Spleen (tissue), 13 donors: ENCODE measurements around the gene GART. TPM values are rescaled to one million over a fixed set of nuclear protein-coding genes. Genes with fewer than 3 reads are reported as not detected.

Source experiments
- DNase-seq: peaks from one replicate; pipeline ENCODE4 v3.0.0-alpha.2; 2020
- H3K27ac ChIP-seq, 8 donors: fragments of 200-600 bp; sonication (generic) in 7 of 8; 1 replicate in 4 of 8; 2 replicates in 4 of 8; pipeline versions ENCODE4 v1.5.0 to v1.8.0; 2016 to 2021; ENCODE audit warnings: inconsistent platforms in 4 of 8, mild to moderate bottlenecking in 4 of 8, moderate library complexity in 1 of 8
- H3K27me3 ChIP-seq, 7 donors: fragments of 200-600 bp; sonication (generic) in 6 of 7; replicated peaks in 1 of 7; 1 replicate in 4 of 7; 2 replicates in 3 of 7; pipeline versions ENCODE4 v1.5.0 to v1.8.0; 2016 to 2021; ENCODE audit warnings: inconsistent platforms in 3 of 7, mild to moderate bottlenecking in 1 of 7
- H3K36me3 ChIP-seq, 6 donors: fragments of 200-600 bp; sonication (generic) in 5 of 6; 1 replicate in 4 of 6; 2 replicates in 2 of 6; pipeline versions ENCODE4 v1.5.0 to v1.8.0; 2016 to 2021; ENCODE audit warnings: inconsistent platforms in 2 of 6
- H3K4me1 ChIP-seq, 6 donors: fragments of 200-600 bp; sonication (generic) in 5 of 6; 1 replicate in 3 of 6; 2 replicates in 3 of 6; pipeline versions ENCODE4 v1.5.0 to v1.8.0; 2016 to 2021; ENCODE audit warnings: inconsistent platforms in 3 of 6
- H3K4me3 ChIP-seq, 8 donors: fragments of 200-600 bp; sonication (generic) in 7 of 8; 1 replicate in 4 of 8; 2 replicates in 4 of 8; pipeline versions ENCODE4 v1.5.0 to v1.8.0; 2016 to 2021; ENCODE audit warnings: inconsistent platforms in 4 of 8, mild to moderate bottlenecking in 4 of 8, moderate library complexity in 2 of 8
- H3K9me3 ChIP-seq, 8 donors: fragments of 200-600 bp; sonication (generic) in 7 of 8; 1 replicate in 4 of 8; 2 replicates in 4 of 8; pipeline versions ENCODE4 v1.5.0 to v1.8.0; 2016 to 2021; ENCODE audit warnings: inconsistent platforms in 4 of 8
- POLR2A ChIP-seq, 3 donors: fragments of 450-650 bp; IDR thresholded peaks; one replicate each; pipeline ENCODE4 v1.5.1; 2017; ENCODE audit warnings: antibody characterized with exemption in 3 of 3, mild to moderate bottlenecking in 1 of 3
- POLR2AphosphoS5 ChIP-seq, 3 donors: sonication (generic); formaldehyde crosslinking; IDR thresholded peaks; one replicate each; pipeline ENCODE4 v1.5.1; 2017; ENCODE audit warnings: antibody characterized with exemption in 3 of 3
- WGBS, 5 donors: extraction: QIAGEN DNeasy Blood & Tissue Kit in 3 of 5; methylation state at CpG; one replicate each; pipeline versions ENCODE4 v1.1.5 to v1.1.7; 2013 to 2018; 5-methylcytosine and 5-hydroxymethylcytosine counted together
- intact Hi-C: fragments of 100-400 bp; cut with DNase I; formaldehyde crosslinking; loops from one replicate; pipeline ENCODE4 v1.15.0; 2023; ENCODE audit warnings: low total_unique reads
- long read RNA-seq, 2 donors: transcript quantifications; one replicate each; lab custom pipeline, GENCODE V29; 2026
- polyA plus RNA-seq, 3 donors: library from polyadenylated mRNA; stranded (reverse); fragments of 200-250 nt; gene quantifications; one replicate each; pipeline ENCODE4 v1.2.1, GENCODE V29; 2013
- total RNA-seq, 7 donors: library from RNA; depleted of rRNA in 3 of 7; stranded (reverse); fragments of >200 nt in 3 of 7; fragmentation: NEBNext Ultra II Directional in 4 of 7; extraction: Animal tissue kit (Norgen Biotek cat#: 25700) in 4 of 7; gene quantifications; one replicate each; pipeline versions ENCODE4 v1.1.0 to v1.2.1, GENCODE V29; 2016 to 2021
- TF ChIP-seq, protein P1 (sequence below), 11 experiments: fragments of 200-600 bp in 7 of 11; fragments of 450-650 bp in 4 of 11; sonication (generic) in 4 of 11; IDR thresholded peaks in 8 of 11; conservative IDR thresholded peaks in 3 of 11; 1 replicate in 7 of 11; 2 replicates in 4 of 11; pipeline versions ENCODE4 v1.4.0 to v1.8.0; 2016 to 2021; ENCODE audit warnings: antibody characterized with exemption in 11 of 11, inconsistent platforms in 4 of 11, mild to moderate bottlenecking in 1 of 11
- donor health status: healthy with polysubstance abuse.
- donor health status: DM: no; HTN: no; CAD: no; lungs with moderate emphysema.
- donor health status: DM: no; HTN: no; CAD: no.
- donor health status: Bipolar disorder and iron deficiency.
- donor health status: healthy.
- donor health status: DM: no; HTN: no; CAD: no.
- donor health status: DM: yes; HTN: yes; CAD: no.

GART gene
- total RNA-seq (100 to 1,000 TPM in 3 of 7 donors, 10 to 100 TPM in 4; 58.9 to 113 (median 73.9) TPM), polyA plus RNA-seq (10 to 100 TPM; 14.3 to 24.8 (median 20.1) TPM)
- long read RNA-seq, donor 1, transcript GART-201 (11 exons, 2,149 nt), result major isoform, 6 of 12 reads
- long read RNA-seq, donor 1, partial matches to known transcripts, result 0 of 12 reads
- long read RNA-seq, donor 1, other reads (novel, unspliced or antisense), result 0 of 12 reads
- long read RNA-seq, donor 2, partial matches to known transcripts, result 0 of 4 reads
- long read RNA-seq, donor 2, other reads (novel, unspliced or antisense), result 0 of 4 reads

DNA sequence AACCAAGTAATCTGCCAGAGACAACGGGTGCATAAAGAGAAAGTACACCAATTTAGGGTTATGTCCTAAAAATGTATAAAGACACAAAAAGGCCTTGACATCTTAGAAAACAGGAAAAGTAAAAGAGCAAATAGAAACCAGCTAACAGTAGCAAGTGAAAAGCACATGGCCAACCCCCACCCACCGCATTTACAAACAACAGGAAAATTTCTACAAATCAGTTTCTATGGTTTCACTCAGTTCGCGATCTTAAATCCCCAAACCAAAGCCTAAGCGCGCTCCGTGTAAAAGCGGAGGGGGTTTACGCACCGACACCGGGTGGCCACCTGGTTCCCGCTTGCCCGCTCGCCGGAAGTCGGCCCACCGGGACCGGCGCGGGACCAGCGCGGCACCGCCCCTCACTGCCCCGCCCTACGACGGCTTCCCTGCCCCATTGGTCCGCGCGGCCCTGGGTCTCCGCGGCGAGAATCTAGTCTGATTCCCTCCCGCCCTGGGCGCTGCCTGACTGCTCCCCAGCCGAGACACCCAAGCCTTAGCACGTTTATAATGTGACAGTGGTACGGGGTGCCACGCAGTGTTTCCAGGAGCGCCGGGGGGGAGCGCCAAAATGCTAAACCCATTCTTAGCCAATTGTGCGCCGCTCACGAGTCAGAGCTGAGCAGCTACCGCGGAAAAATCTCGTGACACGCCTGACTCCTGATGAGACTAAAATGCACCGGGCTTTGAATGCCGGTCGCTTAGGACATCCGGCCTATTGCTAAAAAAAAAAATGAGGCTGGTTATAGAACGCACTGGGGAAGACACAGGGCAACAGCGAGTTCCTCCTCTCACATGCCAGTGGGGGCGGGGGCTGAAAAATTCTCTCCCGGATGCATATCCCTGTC lies at the start of gene GART:
GART (minus strand) TSS at position 362 of the 884 bp plus-strand sequence. CDS start 2,802 bp downstream, outside the sequence.
- Histone ChIP-seq H3K27ac (peak within 1 kb of the TSS; percentile 96 to 99 (median 98)), H3K4me1 (peaks cover 14 to 64% (median 54%) of the 10 kb centered on the region in 6 donors), H3K4me3 (peak within 1 kb of the TSS; percentile 67 to 90 (median 83)), H3K9me3 (no peaks in the 10 kb centered on the region), H3K36me3 (peaks cover 0 to 36% (median 28%) of the 10 kb centered on the region in 6 donors), H3K27me3 (no peaks in the 10 kb centered on the region)
- intact Hi-C loops, result no loop called here
- 0% methylated on average over 39 to 56 of the region's 56 CpGs for WGBS, 5 donors
- TF ChIP-seq POLR2AphosphoS5 (IDR thresholded peaks at IDR 0.05), result peak; percentile 89 to 94 (median 91)
- TF ChIP-seq, protein P1, sequence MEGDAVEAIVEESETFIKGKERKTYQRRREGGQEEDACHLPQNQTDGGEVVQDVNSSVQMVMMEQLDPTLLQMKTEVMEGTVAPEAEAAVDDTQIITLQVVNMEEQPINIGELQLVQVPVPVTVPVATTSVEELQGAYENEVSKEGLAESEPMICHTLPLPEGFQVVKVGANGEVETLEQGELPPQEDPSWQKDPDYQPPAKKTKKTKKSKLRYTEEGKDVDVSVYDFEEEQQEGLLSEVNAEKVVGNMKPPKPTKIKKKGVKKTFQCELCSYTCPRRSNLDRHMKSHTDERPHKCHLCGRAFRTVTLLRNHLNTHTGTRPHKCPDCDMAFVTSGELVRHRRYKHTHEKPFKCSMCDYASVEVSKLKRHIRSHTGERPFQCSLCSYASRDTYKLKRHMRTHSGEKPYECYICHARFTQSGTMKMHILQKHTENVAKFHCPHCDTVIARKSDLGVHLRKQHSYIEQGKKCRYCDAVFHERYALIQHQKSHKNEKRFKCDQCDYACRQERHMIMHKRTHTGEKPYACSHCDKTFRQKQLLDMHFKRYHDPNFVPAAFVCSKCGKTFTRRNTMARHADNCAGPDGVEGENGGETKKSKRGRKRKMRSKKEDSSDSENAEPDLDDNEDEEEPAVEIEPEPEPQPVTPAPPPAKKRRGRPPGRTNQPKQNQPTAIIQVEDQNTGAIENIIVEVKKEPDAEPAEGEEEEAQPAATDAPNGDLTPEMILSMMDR (IDR thresholded peaks at IDR 0.05 in 8 of 11, conservative IDR thresholded peaks at IDR 0.05 in 3 of 11), result no peak
- peak in 1 of 3 donors; percentile 53 for TF ChIP-seq POLR2A (IDR thresholded peaks at IDR 0.05)
- peak; percentile 96 for DNase-seq

DNA sequence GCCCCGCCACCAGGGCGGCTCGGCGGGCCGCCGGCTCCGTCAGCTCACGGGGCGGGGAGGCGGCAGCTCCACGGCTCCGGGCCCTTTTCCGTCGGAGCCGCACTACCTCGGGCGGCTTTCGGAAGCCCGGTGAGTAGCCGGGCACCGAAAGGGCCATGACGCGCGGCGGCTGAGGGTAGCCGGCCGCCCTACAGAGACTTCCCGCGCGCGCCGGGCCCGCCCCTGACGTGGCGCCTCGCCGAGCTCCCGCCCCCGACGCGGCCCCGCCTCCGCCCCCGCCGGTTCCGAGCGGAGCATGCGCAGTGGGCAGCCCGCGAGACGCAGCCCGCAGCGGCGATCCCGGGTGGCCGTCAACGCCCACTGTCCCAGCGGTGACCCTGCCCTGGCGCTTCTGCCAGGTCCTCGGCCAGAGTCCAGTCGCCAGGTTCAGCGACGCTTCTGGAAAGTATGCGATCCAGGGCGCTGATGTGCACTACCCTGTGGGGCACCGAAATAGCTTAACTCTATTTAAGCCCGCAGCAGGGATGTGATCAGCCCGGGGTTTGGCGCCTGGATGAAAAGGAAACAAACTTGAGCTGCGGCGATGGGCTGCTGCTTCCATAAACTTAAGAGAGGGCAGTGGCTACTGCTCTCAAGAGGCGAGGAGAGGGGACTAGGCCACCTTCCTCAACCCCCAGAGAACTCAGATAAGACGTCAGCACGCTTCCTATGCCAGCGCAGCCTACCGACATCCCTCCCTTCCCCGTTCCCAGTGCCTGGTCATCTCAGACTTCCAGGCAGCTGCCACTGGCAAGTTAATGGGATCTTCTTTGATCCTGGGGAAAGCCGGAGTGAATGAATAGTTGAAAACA lies 46.8 kb upstream of the GART start, which contains the start of gene DONSON:
DONSON (minus strand) TSS at position 200 of the 851 bp plus-strand sequence; CDS start at position 157, 43 bp downstream.
- TF ChIP-seq, protein P1 (IDR thresholded peaks at IDR 0.05 in 8 of 11, conservative IDR thresholded peaks at IDR 0.05 in 3 of 11), result peak in 3 of 11 experiments; percentile 12 to 39 (median 18)
- TF ChIP-seq POLR2AphosphoS5 (IDR thresholded peaks at IDR 0.05) (peak; percentile 83 to 85 (median 85)), POLR2A (IDR thresholded peaks at IDR 0.05) (peak in 1 of 3 donors; percentile 45)
- Histone ChIP-seq H3K9me3 (no peaks in the 10 kb centered on the region), H3K36me3 (peaks cover 0 to 9% (median 3%) of the 10 kb centered on the region in 6 donors), H3K27ac (peak within 1 kb of the TSS; percentile 80 to 94 (median 89)), H3K4me1 (peaks cover 7 to 28% (median 19%) of the 10 kb centered on the region in 6 donors), H3K27me3 (no peaks in the 10 kb centered on the region), H3K4me3 (peak within 1 kb of the TSS; percentile 74 to 94 (median 82))
- DNase-seq, result peak; percentile 98
- intact Hi-C loops, result no loop called here
- WGBS, 5 donors, result 0 to 3% (median 1%) methylated on average over 13 to 78 of the region's 78 CpGs

DNA sequence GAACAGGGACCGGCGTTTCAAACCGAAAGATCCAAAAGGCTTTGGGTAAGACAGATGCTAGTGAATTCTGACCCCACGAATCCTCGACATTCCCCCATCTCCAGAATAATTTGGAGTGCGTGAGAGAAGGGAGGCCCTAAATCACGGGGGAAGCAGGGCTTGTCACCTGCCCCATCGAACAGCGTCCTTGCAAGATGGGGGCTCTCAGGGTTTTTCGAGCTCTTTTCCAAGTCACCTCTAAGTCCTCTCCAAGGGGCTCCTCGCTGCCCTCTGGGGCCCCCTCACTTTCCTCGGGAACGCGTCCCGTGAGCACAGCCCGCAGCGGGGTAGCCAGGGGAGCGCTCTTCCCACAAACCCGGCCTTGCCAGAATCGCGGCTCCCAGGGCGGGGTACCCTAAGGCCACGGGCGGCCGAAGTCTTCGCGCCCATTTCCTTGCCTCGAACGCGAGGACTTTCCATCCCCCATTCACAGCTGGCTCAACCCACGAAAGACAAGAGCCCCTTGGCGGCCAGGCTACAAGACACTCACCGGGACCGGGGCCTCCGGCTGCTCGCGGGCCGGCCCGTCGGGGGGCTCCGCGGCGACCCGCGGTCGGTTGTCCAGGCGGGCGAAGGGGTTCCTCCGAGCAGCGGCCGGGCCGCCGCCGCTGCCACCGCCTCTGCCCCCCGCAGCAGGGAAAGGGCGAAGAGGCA lies 46.0 kb upstream of the GART start:
- peak overlapping the region; percentile 74 to 94 (median 82) for H3K4me3 ChIP-seq
- 1 to 4% (median 2%) methylated on average over 22 to 57 of the region's 57 CpGs for WGBS, 5 donors
- peak overlapping the region; percentile 80 to 94 (median 89) for H3K27ac ChIP-seq
- no peaks in the 10 kb centered on the region for H3K27me3 ChIP-seq
- H3K4me1 ChIP-seq, result peaks cover 7 to 28% (median 19%) of the 10 kb centered on the region in 6 donors
- TF ChIP-seq POLR2A (IDR thresholded peaks at IDR 0.05) (no peak), POLR2AphosphoS5 (IDR thresholded peaks at IDR 0.05) (no peak)
- TF ChIP-seq, protein P1 (IDR thresholded peaks at IDR 0.05 in 8 of 11, conservative IDR thresholded peaks at IDR 0.05 in 3 of 11), result no peak
- no peaks in the 10 kb centered on the region for H3K9me3 ChIP-seq
- intact Hi-C loops, result no loop called here
- DNase-seq, result no peak
- peaks cover 0 to 8% (median 0%) of the 10 kb centered on the region in 6 donors for H3K36me3 ChIP-seq
